Measurements from ENCODE around the gene EOMES. TPM values are rescaled to one million over a fixed set of nuclear protein-coding genes. Genes with fewer than 3 reads are reported as not detected.

Gene EOMES
- total and polyA plus RNA-seq, 7 donors: 0.01 to 0.15 (median 0.07) TPM; not detected in 2

DNA sequence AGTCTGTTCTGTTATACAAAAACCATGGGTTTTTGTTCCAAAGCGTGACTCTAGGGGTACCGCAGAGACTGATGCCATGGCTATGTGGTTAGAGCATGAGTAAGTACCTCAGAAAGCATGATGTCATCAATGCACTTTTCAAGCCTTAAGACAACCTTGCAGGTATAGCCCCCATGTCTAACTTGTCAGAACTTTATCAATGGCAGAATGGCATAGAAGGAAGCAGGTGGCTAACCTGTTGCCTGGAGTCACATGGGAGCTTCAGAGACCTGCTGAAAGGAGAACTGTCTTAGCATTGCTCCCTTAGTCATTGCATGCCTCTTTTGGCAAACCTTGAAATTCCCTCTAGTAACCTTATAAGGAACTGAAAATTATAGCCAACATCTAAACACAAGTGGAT, 52.5 kb downstream of the EOMES start:
- no peak overlapping the region for H3K4me3 ChIP-seq
- no peak for DNase-seq
- TF ChIP-seq, protein P1, sequence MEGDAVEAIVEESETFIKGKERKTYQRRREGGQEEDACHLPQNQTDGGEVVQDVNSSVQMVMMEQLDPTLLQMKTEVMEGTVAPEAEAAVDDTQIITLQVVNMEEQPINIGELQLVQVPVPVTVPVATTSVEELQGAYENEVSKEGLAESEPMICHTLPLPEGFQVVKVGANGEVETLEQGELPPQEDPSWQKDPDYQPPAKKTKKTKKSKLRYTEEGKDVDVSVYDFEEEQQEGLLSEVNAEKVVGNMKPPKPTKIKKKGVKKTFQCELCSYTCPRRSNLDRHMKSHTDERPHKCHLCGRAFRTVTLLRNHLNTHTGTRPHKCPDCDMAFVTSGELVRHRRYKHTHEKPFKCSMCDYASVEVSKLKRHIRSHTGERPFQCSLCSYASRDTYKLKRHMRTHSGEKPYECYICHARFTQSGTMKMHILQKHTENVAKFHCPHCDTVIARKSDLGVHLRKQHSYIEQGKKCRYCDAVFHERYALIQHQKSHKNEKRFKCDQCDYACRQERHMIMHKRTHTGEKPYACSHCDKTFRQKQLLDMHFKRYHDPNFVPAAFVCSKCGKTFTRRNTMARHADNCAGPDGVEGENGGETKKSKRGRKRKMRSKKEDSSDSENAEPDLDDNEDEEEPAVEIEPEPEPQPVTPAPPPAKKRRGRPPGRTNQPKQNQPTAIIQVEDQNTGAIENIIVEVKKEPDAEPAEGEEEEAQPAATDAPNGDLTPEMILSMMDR (IDR thresholded peaks at IDR 0.05): no peak
- 93 to 97% (median 96%) methylated on average over 2 of the region's 2 CpGs for WGBS, 3 donors
- no peaks in the 10 kb centered on the region for H3K27me3 ChIP-seq (ENCODE audit: insufficient read depth in 3 of 3, low read length in 2 of 3)
- ATAC-seq: no peak
- no peak overlapping the region for H3K27ac ChIP-seq
- H3K36me3 ChIP-seq (ENCODE audit: insufficient read depth in 1 of 2, low read depth in 1 of 2): no peaks in the 10 kb centered on the region
- H3K9me3 ChIP-seq: no peaks in the 10 kb centered on the region
- intact Hi-C loops (cut with DNase I): no loop called here
- H3K4me1 ChIP-seq: no peaks in the 10 kb centered on the region

DNA sequence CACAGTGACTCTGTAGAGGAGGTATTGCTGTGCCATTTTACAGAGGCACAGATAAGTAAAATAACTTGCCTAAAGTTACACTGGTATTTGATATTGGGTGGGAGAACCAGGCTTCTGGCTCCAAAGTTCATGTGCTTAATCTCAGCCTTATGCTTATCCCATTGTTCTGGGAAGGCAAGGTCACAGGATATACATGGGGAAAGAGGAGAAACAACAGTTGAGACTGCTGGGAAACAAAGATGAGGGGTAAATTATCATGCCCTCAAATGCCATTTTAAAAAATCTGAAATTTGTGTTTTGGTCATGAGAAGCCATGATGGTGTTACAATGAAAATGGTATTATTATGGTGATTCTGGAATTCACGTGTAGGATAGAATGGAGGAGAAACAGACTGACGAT, 54.4 kb downstream of the EOMES start:
- no peak for ATAC-seq
- H3K27ac ChIP-seq: no peak overlapping the region
- WGBS, 3 donors: 48 to 64% (median 55%) methylated on average over 2 of the region's 2 CpGs
- no peak overlapping the region for H3K4me3 ChIP-seq
- no peak for DNase-seq
- H3K4me1 ChIP-seq: no peaks in the 10 kb centered on the region
- no peaks in the 10 kb centered on the region for H3K27me3 ChIP-seq (ENCODE audit: insufficient read depth in 3 of 3, low read length in 2 of 3)
- TF ChIP-seq, protein P1 (IDR thresholded peaks at IDR 0.05): no peak
- H3K9me3 ChIP-seq: no peaks in the 10 kb centered on the region
- intact Hi-C loops (cut with DNase I): no loop called here
- no peaks in the 10 kb centered on the region for H3K36me3 ChIP-seq (ENCODE audit: insufficient read depth in 1 of 2, low read depth in 1 of 2)

DNA sequence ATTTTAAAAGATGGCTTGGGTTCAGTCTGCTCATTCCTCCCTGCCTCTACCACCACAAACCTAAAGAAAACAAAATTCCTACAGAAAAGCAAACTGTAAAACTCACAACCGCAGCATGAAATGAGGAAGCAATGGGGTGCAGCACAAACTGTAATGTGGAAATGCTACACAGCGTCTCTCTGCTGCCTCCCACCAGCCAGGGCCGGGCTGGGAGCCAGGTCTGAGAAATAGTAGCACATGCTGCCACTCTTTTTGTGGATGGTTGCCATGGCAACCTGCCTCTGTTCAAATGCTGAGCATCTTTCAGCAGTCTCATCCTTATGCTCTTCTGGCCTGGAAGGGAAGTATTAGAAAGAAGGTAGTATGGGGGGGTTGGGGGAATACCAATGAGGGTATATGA, 55.4 kb downstream of the EOMES start:
- no peaks in the 10 kb centered on the region for H3K4me1 ChIP-seq
- DNase-seq (peak; percentile 65 to 79), ATAC-seq (no peak)
- H3K27ac ChIP-seq: no peak overlapping the region
- no peak overlapping the region for H3K4me3 ChIP-seq
- no peaks in the 10 kb centered on the region for H3K27me3 ChIP-seq (ENCODE audit: insufficient read depth in 3 of 3, low read length in 2 of 3)
- intact Hi-C loops (cut with DNase I): no loop called here
- no peaks in the 10 kb centered on the region for H3K36me3 ChIP-seq (ENCODE audit: insufficient read depth in 1 of 2, low read depth in 1 of 2)
- TF ChIP-seq, protein P1 (IDR thresholded peaks at IDR 0.05): no peak
- WGBS, 3 donors: 6 to 18% (median 7%) methylated on average over 3 of the region's 3 CpGs
- H3K9me3 ChIP-seq: no peaks in the 10 kb centered on the region

DNA sequence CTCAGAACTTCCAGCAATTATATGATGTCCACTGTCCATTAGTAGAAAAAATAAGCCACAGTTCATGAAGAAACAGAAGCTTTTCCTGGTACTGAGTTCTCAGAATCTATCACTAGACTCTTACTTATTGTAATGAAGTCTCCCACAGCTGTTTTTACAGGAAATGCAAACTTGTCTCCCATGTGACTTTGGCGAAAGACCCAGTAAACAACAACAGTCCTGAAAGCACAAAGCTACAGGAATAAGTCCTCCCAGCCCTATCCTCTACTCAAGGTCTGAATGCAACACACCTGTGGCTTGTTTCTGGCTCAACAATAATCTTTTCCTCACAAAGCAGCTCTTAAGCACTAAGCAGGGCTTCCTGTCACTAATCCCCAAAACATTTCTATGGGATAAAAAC, 55.9 kb downstream of the EOMES start:
- intact Hi-C loops (cut with DNase I): no loop called here
- Histone ChIP-seq H3K4me3 (no peak overlapping the region), H3K4me1 (no peaks in the 10 kb centered on the region)

More for the DNA sequence above, 55.9 kb downstream of the EOMES start:
- Histone ChIP-seq H3K27me3 (ENCODE audit: insufficient read depth in 3 of 3, low read length in 2 of 3) (no peaks in the 10 kb centered on the region), H3K27ac (no peak overlapping the region), H3K9me3 (no peaks in the 10 kb centered on the region), H3K36me3 (ENCODE audit: insufficient read depth in 1 of 2, low read depth in 1 of 2) (no peaks in the 10 kb centered on the region)
- DNase-seq (no peak), ATAC-seq (no peak)
- WGBS, 3 donors: 3 to 22% (median 10%) methylated on average over 1 of the region's 1 CpG
- TF ChIP-seq, protein P1 (IDR thresholded peaks at IDR 0.05): no peak

Other genes starting within 250 kb of the EOMES start
- 10 to 100 TPM; 13.3 to 26.6 (median 16.8) TPM for gene SLC4A7, start 237.9 kb downstream of the EOMES start, total RNA-seq
- gene SLC4A7, start 237.9 kb downstream of the EOMES start, polyA plus RNA-seq: 1 to 10 TPM; 1.4 to 3.1 (median 1.9) TPM